ENCODE data around the gene ZNF438. TPM values are rescaled to one million over a fixed set of nuclear protein-coding genes. Genes with fewer than 3 reads are reported as not detected.
A peak's percentile ranks its signal among the peaks of the same experiment; 100 is the strongest.
"Not testable (repeated sequence)": the region's sequence is repeated elsewhere in the genome, so short reads cannot be mapped to it uniquely, and the experiment has no call there.

Gene ZNF438
- total RNA-seq, 2 donors from 2014 or later, result 1.9 TPM

DNA sequence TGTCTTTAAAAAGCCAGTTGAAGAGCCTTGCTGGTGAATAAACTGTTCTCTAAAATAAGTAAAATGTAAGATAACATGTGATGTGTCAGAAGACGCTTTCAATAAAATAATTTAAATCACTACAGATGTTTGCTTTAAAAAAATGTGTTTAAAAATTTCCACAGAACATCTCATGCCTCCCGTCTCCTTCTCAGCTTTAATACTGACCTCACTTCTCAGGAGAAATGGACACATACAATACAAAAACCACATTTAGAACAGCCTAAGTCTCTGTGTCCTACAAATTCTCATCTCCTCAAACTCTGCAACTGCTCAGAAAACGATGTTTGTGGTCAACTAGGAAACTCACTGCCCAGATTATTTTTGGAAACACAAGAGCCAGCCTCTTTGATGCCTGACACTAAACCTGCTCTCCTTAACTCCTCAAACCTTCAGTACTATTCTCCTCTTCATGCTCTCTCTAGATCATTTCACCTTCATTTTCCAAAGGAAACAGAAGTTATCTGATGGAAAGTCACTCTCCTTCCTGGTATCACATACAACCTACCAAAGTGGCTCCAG, 120.3 kb downstream of the ZNF438 start:
- Mint-ChIP-seq H3K36me3 (no peaks in the 10 kb centered on the region), H3K9me3 (no peaks in the 10 kb centered on the region), H3K27me3 (no peaks in the 10 kb centered on the region), H3K27ac (no peak overlapping the region), H3K4me3 (no peak overlapping the region), H3K4me1 (ENCODE audit: low read depth in 2 of 2) (no peaks in the 10 kb centered on the region)
- no peak for DNase-seq (ENCODE audit: low spot score)
- ATAC-seq, result no peak

DNA sequence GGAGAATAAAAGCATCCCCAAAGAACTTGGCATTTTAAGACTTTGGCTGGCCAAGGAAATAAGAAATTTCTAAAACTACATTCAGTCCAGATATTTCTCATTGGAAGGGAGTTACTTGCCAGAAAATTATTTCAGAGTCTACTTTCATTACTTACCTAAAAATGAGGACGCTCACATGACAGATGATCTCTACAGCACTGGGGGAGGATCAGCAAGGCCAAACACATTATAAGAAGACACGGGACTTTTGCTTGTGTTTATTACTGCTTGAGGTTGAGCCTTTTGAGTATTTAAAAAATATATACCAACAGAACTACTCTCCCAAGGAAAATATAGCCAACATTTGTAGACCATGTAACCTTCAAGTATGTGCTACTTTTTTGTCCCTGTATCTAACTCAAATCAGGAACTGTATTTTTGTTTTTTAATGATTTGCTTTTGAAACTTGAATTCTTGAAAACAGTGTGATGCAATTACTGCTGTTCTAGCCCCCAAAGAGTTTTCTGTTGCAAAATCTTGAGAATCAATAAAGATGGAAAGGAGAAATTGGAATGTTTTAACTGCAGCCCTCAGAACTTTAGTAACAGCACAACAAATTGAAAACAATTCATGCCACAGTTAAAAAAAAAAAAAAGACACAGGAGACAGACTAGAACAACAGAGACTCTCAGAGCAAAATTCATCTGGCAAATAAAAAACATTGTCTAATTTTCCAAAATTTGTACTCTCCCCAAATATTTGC, 128.1 kb downstream of the ZNF438 start:
- no peak overlapping the region for H3K4me3 Mint-ChIP-seq
- H3K9me3 Mint-ChIP-seq, result no peaks in the 10 kb centered on the region
- H3K4me1 Mint-ChIP-seq (ENCODE audit: low read depth in 2 of 2), result peaks cover 0 to 6% of the 10 kb centered on the region in 2 donors
- DNase-seq (ENCODE audit: low spot score), result no peak
- ATAC-seq, result no peak
- no peak overlapping the region for H3K27ac Mint-ChIP-seq
- peaks cover 5% of the 10 kb centered on the region for H3K36me3 Mint-ChIP-seq
- no peaks in the 10 kb centered on the region for H3K27me3 Mint-ChIP-seq

DNA sequence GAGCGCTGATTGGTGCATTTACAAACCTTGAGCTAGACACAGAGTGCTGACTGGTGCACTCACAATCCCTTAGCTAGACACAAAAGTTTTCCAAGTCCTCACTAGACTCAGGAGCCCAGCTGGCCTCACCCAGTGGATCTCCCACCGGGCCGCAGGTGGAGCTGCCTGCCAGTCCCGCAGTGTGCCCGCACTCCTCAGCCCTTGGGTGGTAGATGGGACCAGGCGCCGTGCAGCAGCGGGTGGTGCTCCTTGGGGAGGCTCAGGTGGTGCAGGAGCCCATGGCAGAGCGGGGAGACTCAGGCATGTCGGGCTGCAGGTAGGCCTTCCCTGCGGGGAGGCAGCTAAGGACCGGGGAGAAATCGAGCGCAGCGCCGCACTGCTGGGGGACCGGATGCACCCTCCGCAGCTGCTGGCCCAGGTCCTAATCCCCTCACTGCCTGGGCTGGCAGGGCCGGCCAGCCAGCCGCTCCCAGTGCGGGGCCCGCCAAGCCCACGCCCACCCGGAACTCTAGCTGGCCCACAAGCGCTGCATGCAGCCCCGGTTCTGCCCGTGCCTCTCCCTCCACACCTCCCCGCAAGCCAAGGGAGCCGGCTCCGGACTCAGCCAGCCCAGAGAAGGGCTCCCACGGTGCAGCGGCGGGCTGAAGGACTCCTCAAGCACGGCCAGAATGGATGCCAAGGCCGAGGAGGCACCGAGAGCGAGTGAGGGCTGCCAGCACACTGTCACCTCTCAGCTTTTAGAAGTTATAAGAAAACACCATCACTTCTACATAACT, 128.9 kb downstream of the ZNF438 start:
- Mint-ChIP-seq H3K27me3 (no peaks in the 10 kb centered on the region), H3K4me1 (ENCODE audit: low read depth in 2 of 2) (peaks cover 0 to 6% of the 10 kb centered on the region in 2 donors), H3K9me3 (no peaks in the 10 kb centered on the region), H3K4me3 (no peak overlapping the region), H3K27ac (no peak overlapping the region), H3K36me3 (peaks cover 5% of the 10 kb centered on the region)
- DNase-seq (ENCODE audit: low spot score), result no peak
- no peak for ATAC-seq

- H3K27ac Mint-ChIP-seq; DNase-seq (ENCODE audit: low spot score); ATAC-seq; H3K27me3 Mint-ChIP-seq; H3K9me3 Mint-ChIP-seq; H3K36me3 Mint-ChIP-seq; H3K4me3 Mint-ChIP-seq: not testable (repeated sequence)
- peaks cover 0 to 13% of the 10 kb centered on the region in 2 donors for H3K4me1 Mint-ChIP-seq (ENCODE audit: low read depth in 2 of 2)
Observed at GRCh38 chr10:30901487-30901886, 130.2 kb downstream of the ZNF438 start.

GRCh38 chr10:30898964-30899363, 132.7 kb downstream of the ZNF438 start:
- H3K27ac Mint-ChIP-seq, result no peak overlapping the region
- H3K9me3 Mint-ChIP-seq, result no peaks in the 10 kb centered on the region
- no peak overlapping the region for H3K4me3 Mint-ChIP-seq
- no peaks in the 10 kb centered on the region for H3K27me3 Mint-ChIP-seq
- no peaks in the 10 kb centered on the region for H3K36me3 Mint-ChIP-seq
- DNase-seq (ENCODE audit: low spot score) (no peak), ATAC-seq (no peak)
- peaks cover 0 to 7% of the 10 kb centered on the region in 2 donors for H3K4me1 Mint-ChIP-seq (ENCODE audit: low read depth in 2 of 2)

- peak in 1 of 2 donors; percentile 68 for ATAC-seq
- no peaks in the 10 kb centered on the region for H3K36me3 Mint-ChIP-seq
- H3K9me3 Mint-ChIP-seq, result no peaks in the 10 kb centered on the region
- no peaks in the 10 kb centered on the region for H3K27me3 Mint-ChIP-seq
- no peak for DNase-seq (ENCODE audit: low spot score)
- peaks cover 0 to 7% of the 10 kb centered on the region in 2 donors for H3K4me1 Mint-ChIP-seq (ENCODE audit: low read depth in 2 of 2)
- H3K4me3 Mint-ChIP-seq, result no peak overlapping the region
- peak overlapping the region in 1 of 2 donors; percentile 53 for H3K27ac Mint-ChIP-seq
Observed at GRCh38 chr10:30897547-30897946, 134.1 kb downstream of the ZNF438 start.

GRCh38 chr10:30897048-30897447, 134.6 kb downstream of the ZNF438 start:
- no peaks in the 10 kb centered on the region for H3K36me3 Mint-ChIP-seq
- no peaks in the 10 kb centered on the region for H3K9me3 Mint-ChIP-seq
- no peak for DNase-seq (ENCODE audit: low spot score)
- peaks cover 0 to 7% of the 10 kb centered on the region in 2 donors for H3K4me1 Mint-ChIP-seq (ENCODE audit: low read depth in 2 of 2)
- no peaks in the 10 kb centered on the region for H3K27me3 Mint-ChIP-seq
- H3K4me3 Mint-ChIP-seq, result no peak overlapping the region
- no peak for ATAC-seq
- H3K27ac Mint-ChIP-seq, result peak overlapping the region in 1 of 2 donors; percentile 53

- DNase-seq (ENCODE audit: low spot score) (no peak), ATAC-seq (no peak)
- Mint-ChIP-seq H3K36me3 (no peaks in the 10 kb centered on the region), H3K4me1 (ENCODE audit: low read depth in 2 of 2) (peaks cover 0 to 7% of the 10 kb centered on the region in 2 donors), H3K27me3 (no peaks in the 10 kb centered on the region), H3K9me3 (no peaks in the 10 kb centered on the region), H3K27ac (no peak overlapping the region), H3K4me3 (no peak overlapping the region)
Observed at GRCh38 chr10:30894221-30894620, 137.4 kb downstream of the ZNF438 start.

GRCh38 chr10:30893208-30893607, 138.5 kb downstream of the ZNF438 start:
- no peak for DNase-seq (ENCODE audit: low spot score)
- no peak overlapping the region for H3K27ac Mint-ChIP-seq
- H3K36me3 Mint-ChIP-seq, result no peaks in the 10 kb centered on the region
- H3K4me3 Mint-ChIP-seq, result no peak overlapping the region
- no peak for ATAC-seq
- no peaks in the 10 kb centered on the region for H3K27me3 Mint-ChIP-seq
- H3K4me1 Mint-ChIP-seq (ENCODE audit: low read depth in 2 of 2), result peaks cover 0 to 7% of the 10 kb centered on the region in 2 donors
- no peaks in the 10 kb centered on the region for H3K9me3 Mint-ChIP-seq

GRCh38 chr10:30887839-30888238, 143.8 kb downstream of the ZNF438 start:
- H3K27ac Mint-ChIP-seq, result no peak overlapping the region
- ATAC-seq, result no peak

GRCh38 chr10:30885423-30885822, 146.2 kb downstream of the ZNF438 start:
- Mint-ChIP-seq H3K4me1 (ENCODE audit: low read depth in 2 of 2) (no peaks in the 10 kb centered on the region), H3K36me3 (no peaks in the 10 kb centered on the region), H3K27me3 (no peaks in the 10 kb centered on the region), H3K27ac (no peak overlapping the region), H3K4me3 (no peak overlapping the region), H3K9me3 (no peaks in the 10 kb centered on the region)
- ATAC-seq, result peak in 1 of 2 donors; percentile 52
- no peak for DNase-seq (ENCODE audit: low spot score)

More at GRCh38 chr10:30887839-30888238, 143.8 kb downstream of the ZNF438 start:
- Mint-ChIP-seq H3K4me3 (no peak overlapping the region), H3K4me1 (ENCODE audit: low read depth in 2 of 2) (no peaks in the 10 kb centered on the region), H3K9me3 (no peaks in the 10 kb centered on the region), H3K27me3 (no peaks in the 10 kb centered on the region), H3K36me3 (no peaks in the 10 kb centered on the region)
- no peak for DNase-seq (ENCODE audit: low spot score)

- DNase-seq (ENCODE audit: low spot score) (no peak), ATAC-seq (no peak)
- Mint-ChIP-seq H3K4me1 (ENCODE audit: low read depth in 2 of 2) (no peaks in the 10 kb centered on the region), H3K4me3 (no peak overlapping the region), H3K27me3 (no peaks in the 10 kb centered on the region), H3K27ac (no peak overlapping the region), H3K9me3 (no peaks in the 10 kb centered on the region), H3K36me3 (no peaks in the 10 kb centered on the region)
Observed at GRCh38 chr10:30883751-30884150, 147.9 kb downstream of the ZNF438 start.

GRCh38 chr10:30883116-30883515, 148.5 kb downstream of the ZNF438 start:
- no peaks in the 10 kb centered on the region for H3K4me1 Mint-ChIP-seq (ENCODE audit: low read depth in 2 of 2)
- no peaks in the 10 kb centered on the region for H3K9me3 Mint-ChIP-seq
- no peak overlapping the region for H3K4me3 Mint-ChIP-seq
- H3K27me3 Mint-ChIP-seq, result no peaks in the 10 kb centered on the region
- DNase-seq (ENCODE audit: low spot score) (no peak), ATAC-seq (no peak)
- no peak overlapping the region for H3K27ac Mint-ChIP-seq
- no peaks in the 10 kb centered on the region for H3K36me3 Mint-ChIP-seq

DNA sequence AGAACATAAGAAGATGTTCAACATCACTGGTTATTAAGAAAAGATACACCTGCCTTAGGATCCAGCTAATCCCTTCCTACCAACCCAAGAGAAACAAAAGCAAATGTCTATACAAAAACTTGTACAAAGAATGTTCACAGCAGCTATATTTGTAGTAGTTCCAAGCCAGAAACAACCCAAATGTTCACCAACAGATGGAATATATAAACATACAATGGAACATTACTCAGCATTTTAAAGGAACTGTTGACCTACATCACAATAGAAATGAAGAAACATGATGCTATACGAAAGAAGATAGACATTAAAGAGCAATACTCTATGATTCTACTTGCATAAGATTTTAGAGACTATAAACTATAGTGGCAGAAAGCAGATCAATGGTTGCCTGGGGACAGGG, 149.4 kb downstream of the ZNF438 start:
- no peaks in the 10 kb centered on the region for H3K27me3 Mint-ChIP-seq
- no peak overlapping the region for H3K27ac Mint-ChIP-seq
- no peak overlapping the region for H3K4me3 Mint-ChIP-seq
- H3K36me3 Mint-ChIP-seq, result no peaks in the 10 kb centered on the region
- no peaks in the 10 kb centered on the region for H3K4me1 Mint-ChIP-seq (ENCODE audit: low read depth in 2 of 2)
- ATAC-seq, result no peak
- H3K9me3 Mint-ChIP-seq, result no peaks in the 10 kb centered on the region
- no peak for DNase-seq (ENCODE audit: low spot score)
